ENCODE data around the gene NR5A1.

GRCh38 chr9:124498499-124499146, 8.6 kb downstream of the NR5A1 start:
- no peak for TF ChIP-seq GATA2 (IDR thresholded peaks at IDR 0.05; ENCODE audit: low read depth, low read length)
- TF ChIP-seq GATA3 (IDR thresholded peaks at IDR 0.05; ENCODE audit: low read depth, low read length) = no peak

All from SH-SY5Y (cell line).